ENCODE data around the gene FBXL3.
A peak's percentile ranks its signal among the peaks of the same experiment; 100 is the strongest.

The FBXL3 gene

DNA sequence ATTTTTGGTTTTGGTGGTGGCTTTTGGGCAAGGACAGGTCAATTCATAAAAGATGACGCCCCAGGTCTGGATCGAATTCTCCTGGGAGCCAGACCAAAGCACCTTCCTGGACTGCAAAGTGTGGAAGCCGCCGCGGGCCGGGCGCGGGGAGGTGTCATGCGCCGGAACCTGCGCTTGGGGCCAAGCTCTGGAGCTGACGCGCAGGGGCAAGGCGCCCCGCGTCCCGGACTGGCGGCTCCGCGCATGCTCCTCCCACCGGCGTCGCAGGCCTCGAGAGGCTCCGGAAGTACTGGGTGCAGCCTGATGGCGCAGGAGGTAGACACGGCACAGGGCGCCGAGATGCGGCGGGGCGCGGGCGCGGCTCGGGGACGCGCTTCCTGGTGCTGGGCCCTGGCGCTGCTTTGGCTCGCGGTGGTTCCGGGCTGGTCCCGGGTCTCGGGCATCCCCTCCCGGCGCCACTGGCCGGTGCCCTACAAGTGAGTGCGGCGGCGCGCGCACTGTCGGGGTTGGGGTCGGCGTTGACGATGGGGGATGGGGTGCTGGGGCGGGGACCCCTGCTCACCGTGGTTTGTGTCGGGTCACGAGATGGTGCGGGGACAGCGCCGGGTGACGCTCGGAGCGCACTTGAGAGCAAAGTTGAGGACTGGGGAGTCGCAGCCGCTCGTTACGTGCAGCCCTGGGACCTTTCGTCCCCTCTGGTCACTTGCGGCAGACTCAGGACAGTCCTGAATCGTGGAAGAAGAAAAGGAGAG, 35.0 kb downstream of the FBXL3 start, which contains the start of gene CLN5:
Gene CLN5 (plus strand): TSS at position 286 of the 752 bp plus-strand sequence. CDS start 18 bp downstream, at position 304.
- peak; percentile 98 for DNase-seq (ENCODE audit: low read depth)
- no peak for TF ChIP-seq CTCF (IDR thresholded peaks at IDR 0.05; ENCODE audit: insufficient read depth, low read depth, low read length, missing control alignments)
- H3K4me3 ChIP-seq (ENCODE audit: low read depth, low read length), result peak within 1 kb of the TSS; percentile 67

DNA sequence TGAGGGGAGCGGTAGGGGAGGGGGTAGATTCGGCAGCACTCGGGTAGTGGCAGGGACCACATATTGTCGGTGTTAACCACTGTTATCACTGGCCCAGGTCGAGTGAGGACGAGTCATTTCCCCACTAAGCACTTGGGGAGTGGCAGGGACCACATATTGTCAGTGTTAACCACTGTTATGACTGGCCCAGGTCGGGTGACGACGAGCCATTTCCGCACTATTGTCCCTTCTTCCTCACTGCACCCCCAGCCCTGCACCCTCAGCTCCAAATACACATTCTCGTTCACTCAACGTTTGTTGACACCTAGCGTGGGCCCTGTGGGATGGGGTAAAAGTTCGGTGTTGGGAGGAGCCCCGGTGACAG, 35.5 kb downstream of the FBXL3 start:
- TF ChIP-seq CTCF (IDR thresholded peaks at IDR 0.05; ENCODE audit: insufficient read depth, low read depth, low read length, missing control alignments), result no peak
- peak; percentile 88 for DNase-seq (ENCODE audit: low read depth)
- peak overlapping the region; percentile 67 for H3K4me3 ChIP-seq (ENCODE audit: low read depth, low read length)

DNA sequence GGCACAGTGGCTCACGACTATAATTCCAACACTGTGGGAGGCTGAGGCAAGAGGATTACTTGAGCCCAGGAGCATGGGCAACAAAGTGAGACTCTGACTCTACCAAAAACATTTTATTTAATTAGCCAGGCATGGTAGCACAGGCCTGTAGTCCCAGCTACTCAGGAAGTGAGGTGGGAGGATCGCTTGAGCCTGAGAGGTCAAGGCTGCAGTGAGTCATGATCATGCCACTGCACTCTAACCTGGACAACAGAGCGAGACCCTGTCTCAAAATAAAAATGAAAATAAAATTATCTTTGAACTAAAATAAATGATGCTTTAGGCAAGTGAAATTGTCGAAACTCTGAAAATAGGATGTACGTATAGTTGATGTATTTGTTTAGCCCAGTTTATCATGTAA, 43.3 kb downstream of the FBXL3 start:
- no peak for TF ChIP-seq CTCF (IDR thresholded peaks at IDR 0.05; ENCODE audit: insufficient read depth, low read depth, low read length, missing control alignments)
- DNase-seq (ENCODE audit: low read depth), result no peak
- H3K4me3 ChIP-seq (ENCODE audit: low read depth, low read length), result no peak overlapping the region

DNA sequence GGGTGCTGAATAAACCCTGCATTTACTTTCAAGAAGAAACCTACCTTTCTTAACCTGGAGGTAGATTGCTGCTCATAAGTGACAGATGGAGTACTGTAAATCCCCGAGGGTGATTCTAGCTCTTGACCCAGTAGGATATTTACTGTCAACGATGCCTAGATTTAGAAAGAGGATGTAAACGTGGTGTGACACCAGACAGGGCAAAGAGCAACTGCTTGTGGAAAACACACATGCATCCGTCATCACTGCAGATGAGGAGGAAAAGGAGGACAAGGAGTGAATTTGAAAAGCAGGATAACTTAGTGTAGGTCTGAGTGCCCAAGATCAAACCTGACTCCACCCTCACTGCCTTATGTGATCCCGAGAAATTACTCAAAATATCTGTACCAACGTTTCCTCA, 44.9 kb downstream of the FBXL3 start:
- no peak overlapping the region for H3K4me3 ChIP-seq (ENCODE audit: low read depth, low read length)
- DNase-seq (ENCODE audit: low read depth), result no peak
- no peak for TF ChIP-seq CTCF (IDR thresholded peaks at IDR 0.05; ENCODE audit: insufficient read depth, low read depth, low read length, missing control alignments)

DNA sequence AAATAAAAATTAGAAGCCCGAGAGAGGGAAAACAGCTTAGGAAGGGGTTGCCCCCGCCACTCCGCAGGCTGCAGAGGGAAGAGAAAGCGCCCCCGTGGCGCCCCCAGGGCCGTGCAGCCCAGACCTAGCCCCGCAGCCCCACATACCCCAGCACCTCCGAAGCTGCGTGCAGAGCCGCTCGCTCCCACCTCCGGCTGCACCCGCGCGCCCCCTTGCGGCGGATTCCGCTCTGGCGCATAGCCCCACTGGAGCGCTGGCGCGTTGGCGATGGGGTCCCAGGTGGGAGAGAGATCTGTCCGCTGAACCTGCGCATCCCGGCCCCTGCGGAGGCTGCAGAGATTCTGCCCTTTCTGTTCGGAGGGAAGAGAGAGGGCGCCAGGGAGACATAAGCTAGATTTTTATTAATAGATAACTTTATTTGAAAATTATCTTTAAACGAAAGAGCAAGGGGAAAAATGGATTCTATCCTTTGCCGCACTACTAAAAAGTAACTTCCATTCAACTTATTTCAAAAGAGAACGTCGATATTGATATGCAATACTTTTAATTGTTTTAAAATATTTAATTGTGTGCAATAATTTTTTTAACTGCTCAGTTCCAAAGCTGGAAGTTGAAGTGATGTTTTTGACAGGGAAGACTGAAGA, 46.8 kb downstream of the FBXL3 start:
- DNase-seq (ENCODE audit: low read depth), result peak; percentile 75

GRCh38 chr13:76976929-76977328, 50.0 kb downstream of the FBXL3 start:
- no peak for DNase-seq (ENCODE audit: low read depth)
- no peak for TF ChIP-seq CTCF (IDR thresholded peaks at IDR 0.05; ENCODE audit: insufficient read depth, low read depth, low read length, missing control alignments)

More for the DNA sequence above, 46.8 kb downstream of the FBXL3 start:
- peak overlapping the region; percentile 47 for H3K4me3 ChIP-seq (ENCODE audit: low read depth, low read length)
- peak; percentile 99 for TF ChIP-seq CTCF (IDR thresholded peaks at IDR 0.05; ENCODE audit: insufficient read depth, low read depth, low read length, missing control alignments)

More at GRCh38 chr13:76976929-76977328, 50.0 kb downstream of the FBXL3 start:
- H3K4me3 ChIP-seq (ENCODE audit: low read depth, low read length), result no peak overlapping the region

All from GM12865 (cell line).